ENCODE data around the gene BORCS6. TPM values are rescaled to one million over a fixed set of nuclear protein-coding genes. Genes with fewer than 3 reads are reported as not detected.

Gene BORCS6
- total and polyA plus RNA-seq, 3 experiments from 2014 or later: 8.1 to 30.0 (median 8.8) TPM

GRCh38 chr17:8160224-8160577 is 29.8 kb downstream of the BORCS6 start:
- Histone ChIP-seq H3K9me3 (ENCODE audit: low read length) (no peaks in the 10 kb centered on the region), H3K27ac (ENCODE audit: low read depth, low read length) (no peak overlapping the region), H3K4me3 (ENCODE audit: low read length) (no peak overlapping the region), H3K27me3 (ENCODE audit: insufficient read depth, low read length, poor library complexity, severe bottlenecking) (no peaks in the 10 kb centered on the region), H3K4me1 (ENCODE audit: insufficient read depth, low read length) (peaks cover 72% of the 10 kb centered on the region), H3K36me3 (ENCODE audit: insufficient read depth, low read length) (peaks cover 30% of the 10 kb centered on the region)
- ChIA-PET POLR2A (interaction anchor here (0.5 to 1.8 kb wide), 3 partner anchors 9 to 25 kb away, joined by 4 to 14 read pairs (median 9); partner anchors contain the start of gene PER1), CTCF (interaction anchor here (1.0 to 3.9 kb wide), 8 partner anchors 10 to 62 kb away, joined by 3 to 19 read pairs (median 6); partner anchors contain the start of gene TMEM107)
- DNase-seq: no peak
- H3K36me3 Mint-ChIP-seq: peaks cover 5 to 46% (median 13%) of the 10 kb centered on the region in 3 donors
- H3K27me3 Mint-ChIP-seq: peaks cover 0 to 3% of the 10 kb centered on the region in 2 donors
- H3K4me3 Mint-ChIP-seq: peak overlapping the region; percentile 63 to 95 (median 91)
- peaks cover 53 to 65% (median 54%) of the 10 kb centered on the region in 3 donors for H3K4me1 Mint-ChIP-seq
- no peaks in the 10 kb centered on the region for H3K9me3 Mint-ChIP-seq
- H3K27ac Mint-ChIP-seq: peak overlapping the region; percentile 64 to 98 (median 94)

- Mint-ChIP-seq H3K4me1 (peaks cover 47 to 65% (median 49%) of the 10 kb centered on the region in 3 donors), H3K9me3 (no peaks in the 10 kb centered on the region), H3K27me3 (peaks cover 0 to 6% of the 10 kb centered on the region in 2 donors), H3K4me3 (peak overlapping the region in 6 of 7 donors; percentile 59 to 85 (median 68)), H3K27ac (peak overlapping the region; percentile 31 to 98 (median 94)), H3K36me3 (peaks cover 5 to 47% (median 13%) of the 10 kb centered on the region in 3 donors)
- no peaks in the 10 kb centered on the region for H3K27me3 ChIP-seq (ENCODE audit: insufficient read depth, low read length, poor library complexity, severe bottlenecking)
- H3K27ac ChIP-seq (ENCODE audit: low read depth, low read length): peak overlapping the region; percentile 11
- peak in 1 of 5 donors; percentile 47 for DNase-seq
- ChIA-PET POLR2A (interaction anchor here (0.5 to 4.3 kb wide), 7 partner anchors 8 to 83 kb away, joined by 3 to 36 read pairs (median 4); partner anchors contain the start of gene PER1), CTCF (interaction anchor here (1.0 to 6.2 kb wide), 12 partner anchors 8 to 63 kb away, joined by 3 to 52 read pairs (median 6); partner anchors contain the start of genes HES7 and TMEM107)
- no peaks in the 10 kb centered on the region for H3K9me3 ChIP-seq (ENCODE audit: low read length)
- no peak overlapping the region for H3K4me3 ChIP-seq (ENCODE audit: low read length)
- H3K4me1 ChIP-seq (ENCODE audit: insufficient read depth, low read length): peaks cover 72% of the 10 kb centered on the region
- peaks cover 30% of the 10 kb centered on the region for H3K36me3 ChIP-seq (ENCODE audit: insufficient read depth, low read length)
These were observed 30.3 kb downstream of the BORCS6 start for GRCh38 chr17:8159459-8160223.

DNA sequence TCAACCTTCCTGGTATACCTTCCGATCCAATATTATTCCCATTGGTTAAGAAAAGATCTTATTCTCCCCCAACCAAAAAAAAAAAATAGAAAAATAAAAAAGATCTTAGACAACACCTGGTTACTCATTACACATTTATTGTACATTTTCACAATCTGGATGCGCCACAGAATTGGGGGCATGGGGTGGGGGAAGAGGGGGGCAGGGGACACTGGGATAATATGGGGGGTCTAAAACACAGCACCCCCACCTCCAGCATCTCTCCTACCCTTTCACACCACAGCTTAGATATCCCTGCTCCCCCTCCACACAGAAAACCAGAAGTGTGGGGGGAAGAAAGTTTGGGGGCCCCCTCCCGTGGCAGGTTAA is 31.0 kb downstream of the BORCS6 start:
- Histone ChIP-seq H3K4me1 (ENCODE audit: insufficient read depth, low read length) (peaks cover 72% of the 10 kb centered on the region), H3K36me3 (ENCODE audit: insufficient read depth, low read length) (peaks cover 30% of the 10 kb centered on the region), H3K27ac (ENCODE audit: low read depth, low read length) (peak overlapping the region; percentile 11), H3K4me3 (ENCODE audit: low read length) (no peak overlapping the region), H3K27me3 (ENCODE audit: insufficient read depth, low read length, poor library complexity, severe bottlenecking) (no peaks in the 10 kb centered on the region), H3K9me3 (ENCODE audit: low read length) (no peaks in the 10 kb centered on the region)
- Mint-ChIP-seq H3K27ac (peak overlapping the region; percentile 93 to 99 (median 96)), H3K4me3 (peak overlapping the region; percentile 41 to 86 (median 72)), H3K9me3 (no peaks in the 10 kb centered on the region), H3K4me1 (peaks cover 41 to 65% (median 42%) of the 10 kb centered on the region in 3 donors), H3K36me3 (peaks cover 7 to 49% (median 14%) of the 10 kb centered on the region in 3 donors), H3K27me3 (peaks cover 0 to 5% of the 10 kb centered on the region in 2 donors)
- DNase-seq: peak in 1 of 5 donors; percentile 46
- POLR2A ChIA-PET: interaction anchor here (0.6 to 4.3 kb wide), 8 partner anchors 14 to 136 kb away, joined by 3 to 36 read pairs (median 4); partner anchors contain the start of gene SLC25A35
- CTCF ChIA-PET: interaction anchor here (0.8 to 11.7 kb wide), 12 partner anchors 9 to 143 kb away, joined by 3 to 108 read pairs (median 8); partner anchors contain the start of genes HES7 and TMEM107

GRCh38 chr17:8158267-8159031 is 31.5 kb downstream of the BORCS6 start:
- DNase-seq: peak; percentile 79 to 91 (median 83)
- Histone ChIP-seq H3K36me3 (ENCODE audit: insufficient read depth, low read length) (peaks cover 30% of the 10 kb centered on the region), H3K27ac (ENCODE audit: low read depth, low read length) (peak overlapping the region; percentile 35), H3K4me1 (ENCODE audit: insufficient read depth, low read length) (peaks cover 72% of the 10 kb centered on the region), H3K9me3 (ENCODE audit: low read length) (no peaks in the 10 kb centered on the region), H3K4me3 (ENCODE audit: low read length) (no peak overlapping the region), H3K27me3 (ENCODE audit: insufficient read depth, low read length, poor library complexity, severe bottlenecking) (no peaks in the 10 kb centered on the region)
- H3K27me3 Mint-ChIP-seq: peaks cover 0 to 5% of the 10 kb centered on the region in 2 donors
- POLR2A ChIA-PET: interaction anchor here (0.6 to 5.6 kb wide), 9 partner anchors 15 to 137 kb away, joined by 3 to 37 read pairs (median 4); partner anchors contain the start of gene SLC25A35
- H3K9me3 Mint-ChIP-seq: no peaks in the 10 kb centered on the region
- peak overlapping the region; percentile 93 to 99 (median 96) for H3K27ac Mint-ChIP-seq
- peaks cover 8 to 53% (median 15%) of the 10 kb centered on the region in 3 donors for H3K36me3 Mint-ChIP-seq
- H3K4me1 Mint-ChIP-seq: peaks cover 35 to 65% (median 39%) of the 10 kb centered on the region in 3 donors
- CTCF ChIA-PET: interaction anchor here (0.8 to 11.7 kb wide), 17 partner anchors 9 to 143 kb away, joined by 3 to 108 read pairs (median 5); partner anchors contain the start of genes HES7 and TMEM107
- peak overlapping the region; percentile 41 to 86 (median 72) for H3K4me3 Mint-ChIP-seq

- no peak overlapping the region for H3K4me3 Mint-ChIP-seq
- ChIA-PET CTCF (interaction anchor here (0.9 to 11.7 kb wide), 18 partner anchors 8 to 469 kb away, joined by 3 to 108 read pairs (median 6); partner anchors contain the start of genes ALOXE3, BORCS6, HES7 and SLC25A35), POLR2A (interaction anchor here (0.6 to 5.6 kb wide), 18 partner anchors 8 to 470 kb away, joined by 3 to 40 read pairs (median 7); partner anchors contain the start of genes AURKB, BORCS6, CTC1 and HES7)
- peak overlapping the region; percentile 100 for H3K27ac ChIP-seq (ENCODE audit: low read depth, low read length)
- H3K9me3 ChIP-seq (ENCODE audit: low read length): no peaks in the 10 kb centered on the region
- H3K4me1 Mint-ChIP-seq: peaks cover 32 to 73% (median 48%) of the 10 kb centered on the region in 3 donors
- peaks cover 20% of the 10 kb centered on the region for H3K36me3 ChIP-seq (ENCODE audit: insufficient read depth, low read length)
- peaks cover 0 to 3% (median 0%) of the 10 kb centered on the region in 5 donors for H3K9me3 Mint-ChIP-seq
- H3K4me3 ChIP-seq (ENCODE audit: low read length): peak overlapping the region; percentile 100
- H3K36me3 Mint-ChIP-seq: peaks cover 8 to 58% (median 15%) of the 10 kb centered on the region in 3 donors
- H3K27me3 ChIP-seq (ENCODE audit: insufficient read depth, low read length, poor library complexity, severe bottlenecking): no peaks in the 10 kb centered on the region
- no peak overlapping the region for H3K27ac Mint-ChIP-seq
- peaks cover 0 to 14% of the 10 kb centered on the region in 2 donors for H3K27me3 Mint-ChIP-seq
- DNase-seq: peak; percentile 100
- H3K4me1 ChIP-seq (ENCODE audit: insufficient read depth, low read length): peaks cover 77% of the 10 kb centered on the region
These were observed 33.6 kb downstream of the BORCS6 start for GRCh38 chr17:8156246-8156992.

- Mint-ChIP-seq H3K27ac (no peak overlapping the region), H3K4me3 (no peak overlapping the region), H3K4me1 (peaks cover 29 to 73% (median 46%) of the 10 kb centered on the region in 3 donors), H3K27me3 (peaks cover 0 to 19% of the 10 kb centered on the region in 2 donors), H3K36me3 (peaks cover 8 to 58% (median 11%) of the 10 kb centered on the region in 3 donors), H3K9me3 (peaks cover 0 to 4% (median 0%) of the 10 kb centered on the region in 5 donors)
- no peak for DNase-seq
- no peaks in the 10 kb centered on the region for H3K9me3 ChIP-seq (ENCODE audit: low read length)
- ChIA-PET CTCF (interaction anchor here (1.1 to 11.7 kb wide), 12 partner anchors 15 to 145 kb away, joined by 3 to 108 read pairs (median 8); partner anchors contain the start of genes ALOXE3, HES7 and SLC25A35), POLR2A (interaction anchor here (1.0 to 5.6 kb wide), 15 partner anchors 8 to 139 kb away, joined by 4 to 40 read pairs (median 8); partner anchors contain the start of genes AURKB, BORCS6, CTC1 and HES7)
- no peaks in the 10 kb centered on the region for H3K27me3 ChIP-seq (ENCODE audit: insufficient read depth, low read length, poor library complexity, severe bottlenecking)
- H3K4me3 ChIP-seq (ENCODE audit: low read length): peak overlapping the region; percentile 100
- peak overlapping the region; percentile 100 for H3K27ac ChIP-seq (ENCODE audit: low read depth, low read length)
- H3K4me1 ChIP-seq (ENCODE audit: insufficient read depth, low read length): peaks cover 74% of the 10 kb centered on the region
- H3K36me3 ChIP-seq (ENCODE audit: insufficient read depth, low read length): peaks cover 15% of the 10 kb centered on the region
These were observed 34.1 kb downstream of the BORCS6 start for GRCh38 chr17:8155996-8156245.

Data from CD8-positive, alpha-beta memory T cell (primary cell).